HG03558 (cell line): Measurements from ENCODE around the gene STPG1.

Experiments used
- ATAC-seq: cut with Tn5 transposase; IDR thresholded peaks from one replicate; pipeline ENCODE4 v1.9.1; 2021; ENCODE audit warnings: moderate number of reproducible peaks; ENCODE audit not compliant: unreplicated experiment; ENCODE audit errors: extremely low read depth

The STPG1 gene

DNA sequence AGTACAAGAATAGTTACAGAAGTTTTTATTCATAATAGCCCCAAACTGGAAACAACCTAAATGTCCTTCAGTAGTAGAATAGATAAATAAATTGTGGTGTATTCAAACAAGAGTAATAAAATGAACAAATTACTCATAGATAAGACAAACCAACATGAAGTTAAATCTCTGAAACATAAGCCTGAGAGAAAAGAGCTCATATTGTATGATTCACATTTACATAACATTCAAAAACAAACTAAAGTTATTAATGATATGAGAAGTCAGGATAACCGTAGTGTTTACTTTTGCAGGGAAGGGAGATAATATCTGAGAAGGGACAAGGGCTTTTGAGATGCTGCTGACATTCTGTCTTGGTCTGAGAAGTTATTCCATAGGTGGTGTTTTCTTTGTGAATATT lies 13.5 kb downstream of the STPG1 start:
- no peak for ATAC-seq

DNA sequence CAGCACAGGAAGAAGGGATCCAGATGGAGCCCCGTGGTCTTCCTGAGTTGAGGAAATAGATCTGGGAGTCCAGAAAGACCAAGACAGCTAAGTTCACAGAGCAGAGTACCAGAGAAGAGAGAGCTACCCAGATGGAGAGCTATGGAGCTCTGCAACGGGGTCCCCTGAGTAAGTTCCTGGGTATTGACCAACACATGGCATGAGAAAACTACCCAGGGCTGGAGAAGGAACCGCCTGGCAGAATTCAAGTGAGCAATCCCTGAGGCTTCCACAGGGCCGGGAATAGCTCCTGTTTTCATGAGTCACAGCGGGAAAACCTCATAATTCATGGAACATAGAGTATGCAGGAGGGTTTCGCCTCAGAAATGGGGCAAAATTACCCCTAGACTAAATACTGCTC lies 19.7 kb downstream of the STPG1 start:
- no peak for ATAC-seq

DNA sequence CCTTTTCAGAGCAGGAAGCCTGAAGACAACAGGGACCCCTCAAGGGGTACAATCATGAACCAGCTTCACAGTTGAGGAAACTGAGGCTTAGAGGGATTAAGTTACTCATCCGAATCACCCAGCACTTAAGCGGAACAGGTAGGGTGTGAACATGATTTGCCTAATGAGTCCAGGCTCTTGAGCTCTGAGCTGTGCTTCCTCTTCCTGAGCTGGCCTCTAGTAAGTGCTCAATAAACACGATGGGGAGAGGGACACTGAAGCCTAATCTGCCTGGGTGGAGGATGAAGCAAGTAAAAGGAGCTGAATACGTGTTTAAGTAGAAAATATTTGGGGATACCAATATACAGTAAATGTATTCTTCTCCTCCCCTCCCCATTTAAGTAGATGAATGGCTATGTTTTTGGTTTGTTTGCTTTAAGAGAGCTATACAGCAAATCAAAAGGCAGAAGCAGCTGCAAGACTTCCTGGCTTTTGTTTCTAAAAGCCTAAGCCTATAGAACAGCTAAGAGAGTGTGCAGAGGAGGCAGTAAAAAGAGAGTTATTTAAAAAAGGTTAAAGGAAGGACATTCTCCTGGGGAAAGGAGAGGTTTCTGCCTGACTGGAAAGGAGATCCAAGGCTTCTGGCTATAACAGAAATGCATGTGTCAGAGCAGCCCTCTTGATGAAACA lies 20.5 kb downstream of the STPG1 start:
- no peak for ATAC-seq

DNA sequence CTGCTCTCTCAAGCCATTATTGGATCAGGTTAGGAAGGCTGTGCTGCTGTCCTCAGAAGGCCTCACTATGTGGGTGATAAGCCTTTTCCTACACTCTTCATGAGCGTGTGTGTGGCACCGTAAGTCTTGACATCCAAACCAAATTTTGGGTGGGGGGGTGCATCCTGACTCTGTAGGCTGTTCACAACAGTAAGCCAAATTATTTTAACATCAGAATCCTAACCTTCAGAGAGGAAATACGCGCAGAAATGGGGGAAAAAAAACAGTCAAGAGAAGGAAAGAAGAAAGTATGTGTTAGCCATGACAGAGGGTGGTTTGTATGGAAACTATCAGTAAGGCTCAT lies 21.0 kb downstream of the STPG1 start:
- ATAC-seq: no peak

DNA sequence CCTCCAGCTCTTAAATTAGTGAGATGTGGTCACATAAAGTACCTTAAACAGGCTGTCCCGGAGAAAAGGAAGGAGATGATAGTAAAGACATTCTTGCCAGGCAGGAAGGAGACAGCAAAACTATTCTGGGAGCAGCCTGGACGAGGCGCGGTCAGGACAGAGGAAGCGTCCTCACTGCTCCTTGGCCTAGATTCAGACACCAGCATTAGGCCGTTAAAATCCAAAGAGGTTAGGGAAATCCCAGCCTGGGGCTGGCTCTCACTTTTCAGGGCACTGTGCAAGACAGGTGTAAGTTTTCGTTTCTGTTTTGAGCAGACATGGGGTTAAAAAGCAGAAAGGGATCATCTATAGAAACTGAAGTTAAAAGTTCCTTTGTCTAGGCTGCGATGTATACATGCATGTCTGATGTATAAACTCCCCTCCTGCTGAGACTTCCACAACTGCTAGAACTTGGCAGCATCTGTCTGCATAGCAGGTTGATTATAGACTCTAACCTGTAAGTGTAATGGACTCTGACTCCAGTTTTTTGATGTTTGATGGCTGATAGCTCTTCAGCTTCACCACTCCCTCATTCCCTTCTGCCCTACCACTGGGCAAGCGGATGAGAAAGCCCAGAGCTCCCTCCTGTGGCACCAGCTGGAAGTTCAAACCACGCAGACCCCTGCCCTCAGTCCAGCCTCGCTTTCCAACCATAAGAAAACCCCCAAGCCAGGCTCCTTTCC lies 21.5 kb downstream of the STPG1 start:
- peak; percentile 55 for ATAC-seq

DNA sequence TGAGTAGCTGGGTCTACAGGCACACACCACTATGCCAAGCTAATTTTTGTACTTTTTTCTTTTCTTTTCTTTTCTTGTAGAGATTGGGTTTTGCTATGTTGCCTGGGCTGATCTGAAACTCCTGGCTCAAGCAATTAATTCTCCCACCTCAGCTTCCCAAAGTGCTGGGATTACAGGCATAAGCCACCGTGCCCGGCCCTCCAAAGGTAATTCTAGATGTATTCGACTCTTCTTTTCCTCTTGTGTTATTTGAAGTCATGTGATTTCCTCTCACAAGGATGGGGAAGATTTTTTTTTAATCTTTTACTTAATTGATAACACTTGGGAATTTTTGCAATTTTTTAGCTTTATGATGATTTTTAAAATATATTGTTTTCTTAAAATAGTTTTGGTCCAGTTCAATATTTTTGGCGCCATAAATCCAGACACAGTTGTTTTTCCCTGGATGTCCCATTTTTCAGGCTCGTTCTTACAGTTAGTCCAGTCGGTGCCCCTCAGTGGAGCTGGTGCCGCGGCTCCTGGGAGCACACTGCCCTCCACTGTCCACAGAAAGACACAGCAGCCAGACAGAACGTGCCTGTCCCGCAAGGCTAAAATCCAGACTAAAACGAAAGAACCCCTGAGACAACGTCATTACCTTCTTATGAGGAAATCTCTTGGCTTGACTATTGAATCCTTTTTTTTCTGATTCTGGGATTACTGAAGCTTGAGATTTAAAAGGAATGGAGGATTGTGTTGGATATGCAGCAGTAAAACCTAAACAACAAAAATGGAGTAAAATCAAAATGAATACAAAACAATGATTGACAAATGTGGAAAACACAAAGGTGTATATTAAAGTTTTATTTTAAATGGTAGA lies 22.4 kb downstream of the STPG1 start:
- ATAC-seq: no peak

DNA sequence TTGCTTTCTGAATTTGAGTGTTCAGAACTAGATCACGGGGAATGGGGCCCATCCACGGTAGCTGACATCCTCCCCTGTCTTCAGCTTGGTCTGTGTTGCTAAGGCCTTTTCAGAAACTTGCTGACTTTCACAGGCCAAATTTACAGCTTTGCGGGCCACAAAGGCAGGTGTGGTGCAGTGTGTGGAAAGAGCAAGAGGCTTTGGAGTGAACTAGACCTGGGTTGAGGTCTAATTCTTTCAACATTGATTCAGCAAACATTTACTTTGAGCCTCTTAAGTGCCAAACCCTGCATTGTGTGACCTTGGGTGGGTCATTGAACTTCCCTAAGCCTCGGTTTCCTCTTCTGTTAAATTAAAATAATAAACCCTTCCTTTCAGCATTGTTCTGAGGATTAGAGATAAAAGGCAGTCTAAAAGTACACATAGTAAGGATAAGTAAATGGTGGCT lies 24.3 kb downstream of the STPG1 start:
- no peak for ATAC-seq

DNA sequence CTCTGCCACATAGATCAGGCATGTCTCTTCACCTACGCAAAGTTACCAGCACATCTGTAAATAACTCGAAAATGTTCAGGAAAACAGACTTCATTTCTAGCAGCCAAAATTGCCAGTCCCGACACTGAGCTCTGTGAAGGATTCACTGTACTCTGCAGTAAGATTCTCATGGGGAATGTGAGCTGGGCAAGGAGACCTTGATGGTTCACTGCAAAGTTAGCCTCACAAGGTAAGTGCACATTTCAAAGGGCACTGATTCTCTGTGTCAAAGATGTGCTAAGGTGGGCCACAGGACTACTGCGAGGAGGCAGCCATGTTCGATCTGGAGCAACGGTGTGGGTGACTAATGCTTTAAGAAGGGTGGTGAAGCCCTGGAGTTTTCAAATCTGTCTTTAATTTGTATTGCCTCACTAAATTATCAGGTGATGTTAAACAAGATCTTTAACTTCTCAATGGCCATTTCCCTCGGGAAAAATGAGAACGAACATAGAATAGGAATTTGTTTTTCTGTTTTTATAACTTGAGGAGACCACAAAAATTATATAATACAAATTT lies 25.2 kb downstream of the STPG1 start:
- no peak for ATAC-seq

DNA sequence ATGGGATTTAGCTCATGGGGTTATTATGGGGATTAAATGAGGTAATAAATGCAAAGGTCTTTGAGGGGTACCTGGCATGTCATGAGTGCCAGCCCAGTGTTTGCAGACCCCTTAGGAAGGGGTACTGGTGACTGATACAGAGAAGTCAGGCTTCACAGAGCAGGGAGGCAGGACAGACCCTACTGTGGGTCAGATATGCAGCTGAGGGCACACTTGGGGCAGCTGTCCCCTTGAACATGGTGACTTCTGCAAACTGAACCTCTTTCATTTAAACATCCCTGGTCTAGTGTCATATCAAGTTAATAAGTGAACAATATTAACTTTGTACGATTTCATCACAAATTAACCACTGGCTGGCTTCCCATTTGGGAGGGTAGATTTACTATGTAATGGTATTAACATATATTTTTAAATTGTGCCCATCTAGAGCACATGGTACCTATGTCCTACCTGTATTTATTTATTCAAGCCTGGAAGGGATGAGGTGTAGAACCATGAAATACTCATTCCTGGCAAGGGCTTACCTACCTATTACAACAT lies 25.9 kb downstream of the STPG1 start:
- ATAC-seq: no peak

DNA sequence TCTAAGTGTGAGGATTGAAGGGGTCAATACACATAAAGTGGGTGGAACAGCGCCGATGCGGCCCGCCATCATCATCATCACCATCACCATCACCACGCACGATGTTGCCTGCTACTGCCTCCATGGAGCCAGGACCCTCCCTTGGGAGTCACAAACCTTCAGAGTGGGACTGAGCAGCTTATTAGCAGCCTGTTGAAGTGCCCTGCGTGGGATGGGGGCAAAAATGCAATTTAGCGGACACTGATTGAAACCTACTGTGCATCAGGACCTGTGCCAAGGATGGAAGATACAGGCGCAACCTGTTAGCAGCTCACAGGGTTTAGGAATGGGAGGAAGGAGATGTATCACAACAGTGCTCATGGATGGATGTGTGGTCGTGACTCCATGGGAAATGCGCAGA lies 26.7 kb downstream of the STPG1 start:
- no peak for ATAC-seq

DNA sequence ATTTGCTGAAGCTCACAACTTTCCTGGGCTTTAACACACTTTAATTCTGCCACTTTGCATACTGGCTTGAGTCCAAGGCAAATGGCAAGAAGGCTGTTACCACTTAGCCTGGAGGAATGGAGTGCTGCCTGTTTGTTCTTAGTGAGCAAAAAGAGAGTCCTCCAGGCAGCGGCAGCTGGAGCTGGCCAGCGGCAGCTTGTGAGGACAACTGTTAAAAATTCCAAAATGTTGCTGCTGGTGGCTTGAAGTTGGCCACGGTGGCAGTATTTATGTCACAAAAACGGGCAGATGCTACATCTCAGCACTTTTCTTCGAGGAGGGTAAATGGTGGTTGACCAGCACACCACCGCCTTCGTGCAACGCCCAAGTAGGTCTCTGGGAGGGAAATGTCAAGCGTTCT lies 27.3 kb downstream of the STPG1 start:
- ATAC-seq: no peak

DNA sequence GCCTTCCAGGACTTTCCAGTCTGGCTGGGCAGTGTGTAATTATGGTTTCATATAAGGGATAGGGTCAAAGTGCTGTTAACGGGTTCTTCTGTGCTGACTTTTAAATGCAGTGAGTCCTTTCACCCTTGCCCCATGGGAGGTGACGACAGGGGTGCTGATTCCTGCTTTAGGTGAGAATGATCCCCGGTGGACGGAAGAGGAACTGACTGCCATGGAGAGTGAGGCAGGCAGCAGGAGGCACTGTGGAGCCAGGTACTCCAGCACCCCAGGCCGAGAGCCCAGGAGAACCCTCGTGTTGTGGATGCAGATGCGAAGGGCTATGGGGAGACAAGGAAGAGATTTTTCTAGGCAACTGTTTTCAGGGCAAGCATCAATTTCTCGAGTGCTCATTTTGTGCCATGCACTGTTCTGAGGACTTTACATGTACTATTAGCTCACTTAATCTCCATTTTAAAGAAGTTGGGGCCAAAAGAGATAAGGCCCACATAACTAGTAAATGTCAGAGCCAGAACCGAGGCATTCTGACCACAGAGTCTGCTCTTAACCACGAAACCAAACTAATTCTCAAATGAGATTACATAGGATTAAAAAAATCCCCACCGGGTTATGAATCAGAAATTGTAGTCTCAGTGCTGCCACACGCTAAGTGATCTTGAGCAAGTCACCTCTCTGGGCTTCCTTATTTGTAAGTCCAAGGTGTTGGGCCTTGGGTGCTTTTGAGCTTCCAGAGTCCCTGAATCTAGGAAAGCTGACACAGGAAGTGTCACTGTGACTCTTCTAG lies 28.2 kb downstream of the STPG1 start:
- no peak for ATAC-seq

DNA sequence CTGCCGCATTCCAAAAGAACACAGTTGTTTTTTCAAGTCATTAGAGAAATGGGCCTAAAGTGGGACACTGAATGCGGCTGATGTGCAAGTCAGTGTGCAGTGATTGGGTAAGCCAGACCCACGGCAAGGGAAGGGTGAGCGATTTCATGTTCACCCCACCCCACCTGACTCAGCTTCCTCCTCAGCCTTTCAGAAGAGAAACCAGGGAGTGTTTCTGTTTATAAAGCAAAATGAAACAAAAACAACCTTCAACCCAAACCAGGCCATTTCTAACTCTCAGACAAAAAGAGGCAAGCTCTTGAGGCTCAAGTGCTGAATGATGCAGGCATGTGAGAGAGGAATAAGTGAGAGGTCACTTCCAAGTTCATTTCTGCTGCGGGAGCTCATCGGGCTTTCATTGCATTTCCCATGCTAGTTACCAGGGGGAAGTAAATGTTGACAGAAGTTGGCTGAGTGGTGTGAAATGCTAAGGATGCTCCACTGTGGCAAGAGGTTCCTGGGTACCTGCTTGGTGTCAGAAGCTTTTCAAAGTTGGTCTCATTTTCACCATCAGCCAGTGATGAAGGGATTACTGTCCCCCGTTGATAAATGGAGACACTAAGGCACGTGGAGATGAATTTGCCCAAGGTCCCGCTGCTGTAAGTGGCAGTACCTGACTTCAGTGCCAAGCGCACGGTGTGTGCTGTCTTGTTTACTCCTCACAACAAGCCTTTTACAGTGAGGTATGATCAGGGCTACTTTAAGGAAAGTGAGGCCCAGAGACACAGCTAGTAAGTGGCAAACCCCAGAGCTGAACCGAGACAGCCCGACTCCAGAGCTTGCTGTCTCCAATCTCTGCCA lies 29.1 kb downstream of the STPG1 start:
- peak; percentile 55 for ATAC-seq

DNA sequence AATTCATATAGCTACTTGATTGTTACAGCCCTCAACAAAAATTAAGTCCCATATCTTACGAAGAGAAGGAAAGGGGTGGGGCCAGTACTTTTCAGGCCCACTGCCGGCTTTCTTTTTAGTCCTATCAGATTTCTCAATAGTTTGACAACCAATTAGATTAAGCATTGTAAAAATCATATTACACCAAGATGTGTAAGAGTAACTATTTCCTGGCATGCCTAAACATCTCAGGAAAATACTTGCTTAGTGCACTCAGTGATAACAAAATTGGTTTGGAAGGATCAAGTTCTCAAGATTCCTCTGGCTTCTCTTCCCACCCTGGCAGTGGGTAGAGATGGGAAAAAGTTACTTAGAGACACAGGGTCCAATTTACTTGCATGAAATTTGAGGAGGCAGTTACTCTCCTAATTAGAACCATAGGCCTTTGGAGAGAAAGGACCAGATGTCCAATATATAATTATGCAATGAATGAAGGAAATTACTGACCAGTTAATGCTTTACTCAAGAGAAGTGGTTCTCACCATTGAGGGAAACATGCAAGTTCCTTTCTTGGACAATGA lies 30.1 kb downstream of the STPG1 start:
- ATAC-seq: no peak

DNA sequence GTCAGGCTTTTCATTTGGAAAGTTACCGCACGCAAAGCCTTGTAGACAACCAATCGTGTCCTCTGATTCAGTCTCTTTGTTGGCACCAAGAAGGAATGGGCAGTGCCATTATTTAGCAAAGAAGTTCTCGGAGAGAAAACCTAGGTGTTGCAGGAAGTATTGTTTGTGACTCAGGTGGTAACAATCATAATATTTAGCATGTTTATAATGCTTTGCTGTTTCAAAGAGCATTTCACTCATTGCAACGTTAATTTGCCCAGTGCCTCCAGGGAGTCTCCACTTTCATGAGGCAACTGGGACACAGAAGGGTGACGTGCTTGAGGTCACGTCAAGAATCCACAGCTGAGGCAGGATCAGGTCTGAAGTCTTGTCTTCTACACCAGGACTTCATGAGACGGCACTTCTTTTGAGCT lies 31.4 kb downstream of the STPG1 start:
- no peak for ATAC-seq

DNA sequence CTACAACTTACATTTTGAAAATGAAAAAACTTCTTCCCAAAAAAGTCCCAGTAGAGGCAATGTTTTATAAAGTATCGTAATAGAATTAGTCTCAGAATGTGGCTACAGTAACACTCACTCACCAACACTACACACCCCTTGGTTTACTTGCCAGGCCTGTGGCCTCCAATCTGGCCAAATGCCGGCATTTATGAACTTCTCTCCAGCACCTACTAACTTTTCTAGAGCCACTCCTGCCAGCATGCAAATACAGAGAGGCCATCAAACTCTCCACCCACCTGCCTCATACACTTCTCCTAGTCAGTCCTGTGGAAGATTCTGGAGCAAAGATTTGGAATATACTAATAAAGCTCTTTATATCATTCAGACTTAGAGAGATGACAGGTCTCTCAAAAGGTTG lies 32.3 kb downstream of the STPG1 start:
- no peak for ATAC-seq

DNA sequence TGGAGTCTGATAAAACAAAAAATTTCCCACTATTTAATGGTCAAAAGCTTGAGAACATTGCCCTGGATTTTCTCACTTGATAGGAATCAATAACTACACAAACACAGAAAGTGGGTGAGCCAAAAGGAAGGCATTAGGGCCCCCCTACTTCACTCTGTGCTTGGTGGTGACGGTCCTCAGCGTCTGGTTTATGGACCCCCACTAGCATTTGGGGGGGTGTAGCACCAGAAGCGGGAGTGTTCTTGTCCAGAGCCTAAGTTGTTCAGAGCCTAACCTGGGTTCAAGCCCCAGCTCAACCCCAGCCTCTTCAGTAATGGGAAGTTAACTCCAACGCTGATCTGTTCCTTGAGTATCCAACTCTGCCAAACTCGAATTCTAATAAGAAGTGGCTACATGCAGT lies 33.1 kb downstream of the STPG1 start:
- ATAC-seq: no peak

DNA sequence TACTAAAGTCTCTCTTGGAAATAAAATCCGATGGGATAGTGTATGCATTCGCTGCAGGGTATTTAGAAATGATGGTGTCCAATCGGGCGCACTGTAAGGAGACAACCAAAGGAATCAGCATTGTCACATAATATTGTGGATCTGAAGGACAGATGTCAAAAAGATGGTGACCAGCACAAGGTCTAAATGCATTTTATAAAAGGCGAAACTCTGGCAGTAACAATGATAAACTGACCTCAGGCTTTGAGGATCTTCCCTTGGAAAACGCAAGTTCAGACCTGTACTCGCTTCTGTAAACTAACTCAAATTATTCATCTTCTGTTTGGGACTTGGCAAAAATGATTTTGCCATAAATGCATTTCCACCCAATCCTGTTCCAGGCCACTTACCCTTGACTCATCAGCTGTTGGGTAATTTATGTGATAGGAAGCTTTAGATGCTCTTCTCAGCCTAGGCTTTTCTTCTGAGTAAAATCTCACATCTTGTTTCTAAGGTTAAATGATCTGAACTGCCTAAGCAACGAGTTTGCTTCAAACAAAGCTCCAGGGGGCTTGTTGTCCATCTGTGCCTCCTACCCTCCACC lies 33.8 kb downstream of the STPG1 start:
- ATAC-seq: no peak
